ENCODE measurements around the gene RHPN2.
"Not testable (repeated sequence)": the region's sequence is repeated elsewhere in the genome, so short reads cannot be mapped to it uniquely, and the experiment has no call there.

RHPN2 gene

DNA sequence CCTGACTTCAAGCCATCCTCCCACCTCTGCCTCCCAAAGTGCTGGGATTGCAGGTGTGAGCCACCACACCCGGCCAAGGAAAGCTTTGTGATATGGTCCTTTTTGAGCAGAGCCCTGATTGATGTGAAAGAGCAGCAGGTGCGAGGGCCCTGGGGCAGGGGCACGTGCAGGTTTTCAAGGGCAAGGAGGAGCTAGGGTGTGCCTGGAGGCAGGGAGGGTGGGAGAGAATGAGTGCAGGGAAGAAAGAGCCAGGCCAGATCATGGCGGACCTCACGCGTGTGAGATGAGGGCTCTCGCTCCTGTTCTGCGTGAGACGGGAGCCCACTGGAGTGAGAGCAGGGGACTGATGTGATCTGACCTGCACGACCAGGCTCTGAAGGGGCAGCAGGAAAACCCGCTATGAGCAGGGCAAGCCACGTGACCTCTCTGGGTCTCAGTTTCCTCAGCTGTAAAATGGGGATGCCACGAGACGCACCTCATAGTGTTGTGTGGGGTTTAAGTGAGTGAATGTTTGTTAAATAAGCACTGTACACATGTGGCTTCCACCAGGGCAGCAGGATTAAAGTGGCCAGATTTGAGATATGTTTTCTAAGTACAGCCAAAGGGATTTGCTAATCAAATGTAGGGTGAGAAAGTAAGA, 66.9 kb downstream of the RHPN2 start:
- in situ Hi-C loops (cut with MboI; ENCODE audit: low pct_unique_long_range_greater_than_20kb, low sequenced_read_pairs, unreplicated experiment), result no loop called here
- TF ChIP-seq, protein P1, sequence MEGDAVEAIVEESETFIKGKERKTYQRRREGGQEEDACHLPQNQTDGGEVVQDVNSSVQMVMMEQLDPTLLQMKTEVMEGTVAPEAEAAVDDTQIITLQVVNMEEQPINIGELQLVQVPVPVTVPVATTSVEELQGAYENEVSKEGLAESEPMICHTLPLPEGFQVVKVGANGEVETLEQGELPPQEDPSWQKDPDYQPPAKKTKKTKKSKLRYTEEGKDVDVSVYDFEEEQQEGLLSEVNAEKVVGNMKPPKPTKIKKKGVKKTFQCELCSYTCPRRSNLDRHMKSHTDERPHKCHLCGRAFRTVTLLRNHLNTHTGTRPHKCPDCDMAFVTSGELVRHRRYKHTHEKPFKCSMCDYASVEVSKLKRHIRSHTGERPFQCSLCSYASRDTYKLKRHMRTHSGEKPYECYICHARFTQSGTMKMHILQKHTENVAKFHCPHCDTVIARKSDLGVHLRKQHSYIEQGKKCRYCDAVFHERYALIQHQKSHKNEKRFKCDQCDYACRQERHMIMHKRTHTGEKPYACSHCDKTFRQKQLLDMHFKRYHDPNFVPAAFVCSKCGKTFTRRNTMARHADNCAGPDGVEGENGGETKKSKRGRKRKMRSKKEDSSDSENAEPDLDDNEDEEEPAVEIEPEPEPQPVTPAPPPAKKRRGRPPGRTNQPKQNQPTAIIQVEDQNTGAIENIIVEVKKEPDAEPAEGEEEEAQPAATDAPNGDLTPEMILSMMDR (IDR thresholded peaks at IDR 0.05; ENCODE audit: extremely low read depth, insufficient read depth, missing control alignments), result no peak
- no peak for DNase-seq (ENCODE audit: low spot score)

DNA sequence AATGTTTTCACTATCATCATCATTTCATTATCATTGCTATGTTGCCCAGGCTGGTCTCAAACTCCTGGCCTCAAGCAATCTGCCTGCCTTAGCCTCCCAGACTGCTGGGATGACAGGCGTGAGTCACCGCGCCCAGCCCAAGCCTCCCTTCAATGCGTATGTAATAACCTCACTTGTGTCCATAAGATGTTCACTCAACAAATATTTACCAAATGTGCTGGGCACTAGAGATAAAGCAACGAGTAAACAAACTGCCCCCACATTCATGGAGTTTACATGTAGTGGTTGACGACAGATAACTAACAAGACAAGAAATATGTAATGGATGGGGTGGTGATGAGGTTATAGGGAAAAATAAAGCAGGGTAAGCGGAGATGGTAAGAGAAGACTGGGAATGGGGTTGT, 67.6 kb downstream of the RHPN2 start:
- in situ Hi-C loops (cut with MboI; ENCODE audit: low pct_unique_long_range_greater_than_20kb, low sequenced_read_pairs, unreplicated experiment); DNase-seq (ENCODE audit: low spot score): not testable (repeated sequence)

DNA sequence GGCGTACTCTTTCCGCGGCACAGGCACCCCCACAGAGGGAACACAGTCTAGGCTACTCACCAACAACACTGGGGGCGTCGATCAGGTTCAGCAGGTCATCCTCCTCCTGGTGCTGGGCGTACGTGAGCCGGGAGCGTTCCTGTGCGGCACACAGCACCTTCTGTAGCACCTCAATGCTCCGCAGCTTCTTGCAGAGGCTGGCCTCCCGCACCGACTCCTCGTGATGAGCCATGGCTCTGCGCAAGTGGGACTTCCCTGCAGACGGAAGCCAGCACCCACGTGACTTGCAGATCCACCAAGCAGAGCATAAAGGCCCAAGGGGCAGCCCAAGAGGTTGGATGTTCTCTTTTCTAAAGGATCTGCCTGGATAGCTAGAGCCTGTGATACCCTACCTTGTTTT, 68.7 kb downstream of the RHPN2 start:
- in situ Hi-C loops (cut with MboI; ENCODE audit: low pct_unique_long_range_greater_than_20kb, low sequenced_read_pairs, unreplicated experiment); DNase-seq (ENCODE audit: low spot score): not testable (repeated sequence)

DNA sequence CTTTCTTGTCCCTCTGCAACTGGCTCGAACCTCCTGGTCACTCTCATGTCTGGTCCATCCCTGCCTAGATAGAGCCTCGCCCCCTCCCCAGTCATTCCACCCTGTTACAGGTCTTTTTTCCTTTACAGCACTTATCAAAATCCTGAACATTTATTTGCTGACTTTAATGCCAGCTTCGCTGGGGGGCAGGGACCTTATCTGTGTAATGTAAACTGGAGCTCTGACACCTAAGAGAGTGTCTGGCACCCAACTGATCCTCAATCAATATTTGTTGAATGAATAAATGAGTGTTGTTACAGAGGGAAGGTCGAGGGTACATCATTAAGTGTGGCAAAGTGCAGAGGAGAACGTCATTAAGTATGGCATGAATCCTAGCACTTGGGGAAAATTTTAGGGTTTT, 76.0 kb downstream of the RHPN2 start:
- DNase-seq (ENCODE audit: low spot score), result no peak
- in situ Hi-C loops (cut with MboI; ENCODE audit: low pct_unique_long_range_greater_than_20kb, low sequenced_read_pairs, unreplicated experiment), result no loop called here
- TF ChIP-seq, protein P1 (IDR thresholded peaks at IDR 0.05; ENCODE audit: extremely low read depth, insufficient read depth, missing control alignments), result no peak

DNA sequence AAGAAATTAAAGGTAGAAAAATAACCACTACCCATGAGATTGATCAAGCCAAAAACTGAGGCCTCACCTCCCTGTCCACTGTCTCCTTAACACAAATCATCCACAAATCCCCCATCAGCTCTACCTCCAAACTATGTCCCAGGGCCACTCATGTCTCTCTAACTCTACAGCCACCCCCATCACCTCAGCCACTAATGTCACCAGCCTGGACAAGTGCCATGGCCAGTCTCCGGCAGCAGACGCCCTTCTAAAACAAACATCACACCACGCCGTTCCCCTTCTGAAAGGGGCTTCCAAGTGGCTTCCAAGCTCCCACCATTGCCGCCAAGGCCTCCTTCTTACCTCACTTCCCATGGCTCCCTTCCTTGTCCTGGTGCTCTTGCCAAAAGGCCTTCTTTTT, 76.4 kb downstream of the RHPN2 start:
- DNase-seq (ENCODE audit: low spot score); in situ Hi-C loops (cut with MboI; ENCODE audit: low pct_unique_long_range_greater_than_20kb, low sequenced_read_pairs, unreplicated experiment): not testable (repeated sequence)

DNA sequence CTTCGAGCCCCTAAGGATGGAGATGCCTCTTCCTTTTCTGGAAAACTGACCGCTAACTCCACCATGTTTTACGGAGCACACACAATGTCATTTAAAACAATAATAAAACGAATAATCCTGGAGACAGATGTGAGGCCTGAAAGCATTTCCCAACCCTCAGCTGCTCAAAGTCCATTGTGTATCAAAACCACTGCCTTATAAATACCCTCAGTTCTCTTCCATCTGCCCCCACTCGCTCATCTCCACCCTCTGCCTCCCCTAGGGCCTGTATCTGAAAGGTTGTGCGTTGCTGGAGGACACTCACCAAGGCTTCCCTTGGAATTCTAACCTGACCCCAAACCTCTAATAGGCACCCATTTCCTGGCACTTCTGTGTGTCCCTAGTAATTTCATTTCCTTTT, 82.2 kb downstream of the RHPN2 start:
- in situ Hi-C loops (cut with MboI; ENCODE audit: low pct_unique_long_range_greater_than_20kb, low sequenced_read_pairs, unreplicated experiment); DNase-seq (ENCODE audit: low spot score): not testable (repeated sequence)

DNA sequence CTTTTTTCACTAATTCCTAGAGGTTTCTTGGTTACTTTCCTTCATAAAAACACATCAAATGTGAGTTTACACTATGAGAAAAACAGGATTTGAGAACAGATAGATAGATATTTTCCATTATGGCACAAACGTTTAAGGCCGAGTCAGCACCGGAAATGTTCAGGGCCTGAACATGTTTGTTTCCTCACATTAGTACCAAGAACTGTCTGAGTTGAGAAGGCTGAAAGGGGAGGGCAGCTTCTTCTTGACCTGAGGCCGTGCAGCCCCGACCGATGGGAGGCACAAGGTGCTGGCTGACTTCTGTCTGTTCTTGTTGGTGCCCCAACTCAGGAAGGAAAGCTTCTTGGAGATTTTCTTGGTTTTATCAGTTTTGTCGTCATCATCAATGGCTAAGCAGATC, 84.9 kb downstream of the RHPN2 start:
- DNase-seq (ENCODE audit: low spot score), result not testable (repeated sequence)
- in situ Hi-C loops (cut with MboI; ENCODE audit: low pct_unique_long_range_greater_than_20kb, low sequenced_read_pairs, unreplicated experiment), result loop anchor here (10.0 kb wide), 1 partner anchor 135 kb away; no protein-coding TSS in a partner anchor

DNA sequence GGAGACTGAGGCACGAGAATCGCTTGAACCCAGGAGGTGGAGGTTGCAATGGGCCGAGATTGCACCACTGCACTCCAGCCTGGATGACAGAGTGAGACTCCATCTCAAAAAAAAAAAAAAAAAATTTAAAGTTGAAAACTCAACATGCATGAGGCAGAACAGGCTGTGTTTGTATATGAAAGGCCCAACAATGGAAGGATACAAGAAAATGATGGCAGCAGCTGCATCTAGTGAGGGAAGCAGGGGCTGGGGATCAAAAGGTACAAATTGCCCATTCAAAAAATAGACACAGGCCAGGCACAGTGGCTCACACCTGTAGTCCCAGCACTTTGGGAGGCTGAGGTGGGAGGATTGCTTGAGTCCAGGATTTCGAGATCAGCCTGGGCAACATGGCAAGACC, 86.9 kb downstream of the RHPN2 start:
- DNase-seq (ENCODE audit: low spot score), result not testable (repeated sequence)
- in situ Hi-C loops (cut with MboI; ENCODE audit: low pct_unique_long_range_greater_than_20kb, low sequenced_read_pairs, unreplicated experiment), result loop anchor here (10.0 kb wide), 1 partner anchor 137 kb away; no protein-coding TSS in a partner anchor

DNA sequence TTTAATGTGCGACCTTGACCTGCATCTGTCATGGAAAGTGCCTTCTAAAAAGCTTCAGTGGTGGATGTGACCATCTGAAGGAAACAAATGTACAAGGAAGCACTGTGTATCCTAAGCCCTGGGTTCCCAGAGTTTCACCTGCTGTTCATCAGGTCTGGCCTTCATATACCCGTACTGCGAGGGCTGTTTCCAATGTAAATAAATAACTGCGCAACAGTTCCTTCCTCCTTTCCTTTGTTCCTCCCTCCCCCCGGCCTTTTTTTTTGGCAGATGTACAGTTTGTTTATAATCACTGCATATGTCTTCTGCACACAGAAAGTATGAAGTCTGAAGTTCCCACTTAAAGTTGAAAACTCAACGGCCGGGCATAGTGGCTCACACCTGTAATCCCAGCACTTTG, 87.4 kb downstream of the RHPN2 start:
- TF ChIP-seq, protein P1 (IDR thresholded peaks at IDR 0.05; ENCODE audit: extremely low read depth, insufficient read depth, missing control alignments), result no peak
- no peak for DNase-seq (ENCODE audit: low spot score)
- in situ Hi-C loops (cut with MboI; ENCODE audit: low pct_unique_long_range_greater_than_20kb, low sequenced_read_pairs, unreplicated experiment), result loop anchor here (10.0 kb wide), 1 partner anchor 138 kb away; no protein-coding TSS in a partner anchor

DNA sequence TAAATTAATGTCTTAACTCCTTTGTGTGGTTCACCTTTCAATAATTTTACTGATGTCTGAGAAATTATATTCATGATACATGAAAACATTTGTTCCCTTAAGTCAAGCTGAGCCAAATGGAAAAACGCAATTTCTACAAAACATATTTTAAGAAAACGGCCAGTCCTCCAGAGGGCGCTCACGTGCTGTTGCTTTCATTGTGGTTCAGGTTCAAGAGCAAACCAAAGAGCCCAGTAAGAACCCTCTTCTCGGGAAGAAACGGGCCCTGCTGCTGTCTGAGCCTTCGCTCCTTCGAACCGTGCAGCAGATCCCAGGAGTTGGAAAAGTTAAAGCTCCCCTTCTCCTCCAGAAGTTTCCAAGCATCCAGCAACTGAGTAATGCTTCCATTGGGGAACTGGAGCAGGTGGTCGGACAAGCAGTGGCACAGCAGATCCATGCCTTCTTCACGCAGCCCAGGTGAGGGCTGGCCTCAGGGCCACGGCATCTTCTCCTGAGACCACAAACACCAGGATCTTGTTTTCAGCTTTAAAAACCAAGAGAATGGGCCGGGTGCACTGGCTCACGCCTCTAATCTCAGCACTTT, 88.4 kb downstream of the RHPN2 start:
- in situ Hi-C loops (cut with MboI; ENCODE audit: low pct_unique_long_range_greater_than_20kb, low sequenced_read_pairs, unreplicated experiment), result loop anchor here (10.0 kb wide), 1 partner anchor 138 kb away; no protein-coding TSS in a partner anchor
- TF ChIP-seq, protein P1 (IDR thresholded peaks at IDR 0.05; ENCODE audit: extremely low read depth, insufficient read depth, missing control alignments), result peak; percentile 84
- DNase-seq (ENCODE audit: low spot score), result peak; percentile 64
